Stimulated activated CD8-positive, alpha-beta memory T cell treated with anti-CD3 and anti-CD28 coated beads, Interleukin-7, amount 100 ng/mL, for 48 hours (primary cell): ENCODE measurements around the gene LRRC32.
"Not testable (repeated sequence)": the region's sequence is repeated elsewhere in the genome, so short reads cannot be mapped to it uniquely, and the experiment has no call there.

Experiments used
- DNase-seq, 2 donors: peaks; one replicate each; pipeline ENCODE4 v3.0.0-alpha.2; 2020; ENCODE audit warnings: low read depth in 1 of 2; ENCODE audit errors: extremely low read depth in 1 of 2

The LRRC32 gene

GRCh38 chr11:76653012-76653673, 17.4 kb downstream of the LRRC32 start:
- no peak for DNase-seq

- no peak for DNase-seq
These were observed 20.6 kb downstream of the LRRC32 start for GRCh38 chr11:76649851-76650372.

GRCh38 chr11:76649011-76649410, 21.5 kb downstream of the LRRC32 start:
- no peak for DNase-seq

GRCh38 chr11:76648061-76648460, 22.5 kb downstream of the LRRC32 start:
- DNase-seq: no peak

- no peak for DNase-seq
These were observed 23.5 kb downstream of the LRRC32 start for GRCh38 chr11:76646882-76647534.

GRCh38 chr11:76644591-76644990, 26.0 kb downstream of the LRRC32 start:
- DNase-seq: no peak

GRCh38 chr11:76643711-76644110, 26.8 kb downstream of the LRRC32 start:
- DNase-seq: not testable (repeated sequence)

GRCh38 chr11:76642341-76642740, 28.2 kb downstream of the LRRC32 start:
- peak in 1 of 2 donors; percentile 43 for DNase-seq

- no peak for DNase-seq
These were observed 28.6 kb downstream of the LRRC32 start for GRCh38 chr11:76641905-76642304.

GRCh38 chr11:76640501-76640900, 30.0 kb downstream of the LRRC32 start:
- DNase-seq: no peak

- no peak for DNase-seq
These were observed 30.9 kb downstream of the LRRC32 start for GRCh38 chr11:76639621-76640020.

- no peak for DNase-seq
These were observed 32.0 kb downstream of the LRRC32 start for GRCh38 chr11:76638270-76639197.

- DNase-seq: no peak
These were observed 32.9 kb downstream of the LRRC32 start for GRCh38 chr11:76637491-76638269.

- DNase-seq: no peak
These were observed 33.6 kb downstream of the LRRC32 start for GRCh38 chr11:76636826-76637460.

GRCh38 chr11:76635991-76636738, 34.4 kb downstream of the LRRC32 start:
- DNase-seq: no peak

- no peak for DNase-seq
These were observed 35.7 kb downstream of the LRRC32 start for GRCh38 chr11:76634886-76635285.

GRCh38 chr11:76632492-76632891, 38.1 kb downstream of the LRRC32 start:
- no peak for DNase-seq

GRCh38 chr11:76631566-76632308, 38.8 kb downstream of the LRRC32 start:
- DNase-seq: no peak
